ENCODE data around the gene OGFOD3.

OGFOD3 gene

GRCh38 chr17:82403662-82404660 lies 14.4 kb downstream of the OGFOD3 start:
- DNase-seq: no peak

GRCh38 chr17:82402865-82403264 lies 15.5 kb downstream of the OGFOD3 start:
- no peak for DNase-seq

- no peak for DNase-seq
These were observed 17.6 kb downstream of the OGFOD3 start for GRCh38 chr17:82400830-82401229.

GRCh38 chr17:82400206-82400605 lies 18.2 kb downstream of the OGFOD3 start:
- DNase-seq: no peak

- peak; percentile 79 for DNase-seq
These were observed 18.7 kb downstream of the OGFOD3 start for GRCh38 chr17:82399601-82400101.

GRCh38 chr17:82399041-82399441 lies 19.3 kb downstream of the OGFOD3 start:
- peak; percentile 90 for DNase-seq

- DNase-seq: no peak
These were observed 20.7 kb downstream of the OGFOD3 start for GRCh38 chr17:82397449-82398335.

- peak; percentile 28 for DNase-seq
These were observed 21.6 kb downstream of the OGFOD3 start for GRCh38 chr17:82396601-82397435.

- peak; percentile 8 for DNase-seq
These were observed 24.1 kb downstream of the OGFOD3 start for GRCh38 chr17:82394278-82394677.

GRCh38 chr17:82392941-82393340 lies 25.4 kb downstream of the OGFOD3 start:
- no peak for DNase-seq

GRCh38 chr17:82392209-82392920 lies 26.0 kb downstream of the OGFOD3 start:
- peak; percentile 21 for DNase-seq

GRCh38 chr17:82391496-82392066 lies 26.8 kb downstream of the OGFOD3 start:
- peak; percentile 11 for DNase-seq

- DNase-seq: no peak
These were observed 27.4 kb downstream of the OGFOD3 start for GRCh38 chr17:82390860-82391435.

GRCh38 chr17:82390015-82390859 lies 28.1 kb downstream of the OGFOD3 start:
- DNase-seq: no peak

- DNase-seq: no peak
These were observed 29.0 kb downstream of the OGFOD3 start for GRCh38 chr17:82389379-82389778.

GRCh38 chr17:82388922-82389283 lies 29.5 kb downstream of the OGFOD3 start:
- DNase-seq: no peak

GRCh38 chr17:82388223-82388921 lies 30.0 kb downstream of the OGFOD3 start:
- no peak for DNase-seq

- DNase-seq: no peak
These were observed 30.7 kb downstream of the OGFOD3 start for GRCh38 chr17:82387705-82388106.
